OCI-LY7 (cell line): ENCODE measurements around the gene MFGE8. TPM values are rescaled to one million over a fixed set of nuclear protein-coding genes. Genes with fewer than 3 reads are reported as not detected.

Experiments
- BruUV-seq: library from RNA; stranded (reverse); fragments of 400-500 nt; replicated peaks from 2 replicates; lab custom pipeline; 2021; lab: Mats Ljungman, UMichigan
- CTCF ChIA-PET: fragments of 300-600 bp; sonication (Branson Sonifier 250); formaldehyde crosslinking; loops from one replicate; lab custom pipeline; 2022; ENCODE audit warnings: antibody characterized with exemption; ENCODE audit not compliant: unreplicated experiment; lab: Charles Lee
- POLR2A ChIA-PET: fragments of 300-600 bp; sonication (Branson Sonifier 250); formaldehyde crosslinking; loops from one replicate; lab custom pipeline; 2022; ENCODE audit warnings: antibody characterized with exemption; lab: Charles Lee
- DNase-seq: peaks from one replicate; pipeline ENCODE4 v3.0.0-alpha.2; 2015; ENCODE audit warnings: low spot score
- H2AFZ ChIP-seq: fragments of 200-600 bp; sonication (generic), shearing (Covaris generic); 2 replicates; pipeline ENCODE4 v1.6.1; 2014; ENCODE audit warnings: mild to moderate bottlenecking, antibody characterized with exemption, low read length, moderate library complexity
- H3K27ac ChIP-seq: fragments of 200-600 bp; sonication (generic); 2 replicates; pipeline ENCODE4 v1.5.1; 2014; ENCODE audit warnings: mixed run types, low read depth, mild to moderate bottlenecking, moderate library complexity, low read length, inconsistent platforms; ENCODE audit not compliant: poor library complexity, severe bottlenecking
- H3K36me3 ChIP-seq: fragments of 200-600 bp; sonication (generic); 2 replicates; pipeline ENCODE4 v1.6.1; 2014; ENCODE audit warnings: mild to moderate bottlenecking, antibody characterized with exemption, low read length, moderate library complexity, mixed read lengths; ENCODE audit not compliant: insufficient read depth
- H3K4me1 ChIP-seq: fragments of 200-600 bp; sonication (generic); 2 replicates; pipeline ENCODE4 v1.5.1; 2014; ENCODE audit warnings: mild to moderate bottlenecking, low read length; ENCODE audit not compliant: insufficient read depth, poor library complexity, severe bottlenecking
- H3K4me2 ChIP-seq: fragments of 200-600 bp; sonication (generic); 2 replicates; pipeline ENCODE4 v1.6.1; 2014; ENCODE audit warnings: mild to moderate bottlenecking, low read length
- H3K4me3 ChIP-seq: fragments of 200-600 bp; sonication (generic); 2 replicates; pipeline ENCODE4 v1.5.1; 2014; ENCODE audit warnings: mild to moderate bottlenecking, low read depth, low read length; ENCODE audit not compliant: poor library complexity, severe bottlenecking
- H3K79me2 ChIP-seq: fragments of 200-600 bp; sonication (generic); 2 replicates; pipeline ENCODE4 v1.6.1; 2016; ENCODE audit warnings: low read depth, mild to moderate bottlenecking, low read length, moderate library complexity, mixed read lengths; ENCODE audit not compliant: insufficient read depth
- H3K9me2 ChIP-seq: fragments of 200-600 bp; sonication (generic); 2 replicates; pipeline ENCODE4 v1.6.1; 2016; ENCODE audit warnings: mild to moderate bottlenecking, low read length, mixed read lengths; ENCODE audit not compliant: insufficient read depth
- H3K9me3 ChIP-seq: fragments of 200-600 bp; sonication (generic); 2 replicates; pipeline ENCODE4 v1.6.1; 2014; ENCODE audit warnings: mild to moderate bottlenecking, mixed run types, low read length, mixed read lengths
- H4K20me1 ChIP-seq: fragments of 200-600 bp; sonication (generic); 2 replicates; pipeline ENCODE4 v1.6.1; 2014; ENCODE audit warnings: mild to moderate bottlenecking, antibody characterized with exemption, low read length, moderate library complexity, mixed read lengths; ENCODE audit not compliant: insufficient read depth
- CTCF ChIP-seq: fragments of 200-600 bp; sonication (generic); conservative IDR thresholded peaks from 2 replicates; pipeline ENCODE4 v1.5.1; 2014; ENCODE audit warnings: mild to moderate bottlenecking, antibody characterized with exemption, low read length, moderate library complexity, mixed read lengths
- EZH2phosphoT487 ChIP-seq: fragments of 200-600 bp; sonication (generic); IDR thresholded peaks from 2 replicates; pipeline ENCODE4 v1.6.1; 2018; ENCODE audit warnings: low read depth, borderline replicate concordance, mild to moderate bottlenecking, mixed run types, antibody characterized with exemption, low read length, moderate library complexity, mixed read lengths
- intact Hi-C: fragments of 100-400 bp; cut with micrococcal nuclease; formaldehyde crosslinking; loops from one replicate; pipeline ENCODE4 v1.10.0; 2022; ENCODE audit not compliant: unreplicated experiment
- total RNA-seq, 2 experiments: library from RNA; depleted of rRNA in 1 of 2; stranded (reverse); fragments of >200 nt in 1 of 2; shearing (Covaris generic) in 1 of 2; gene quantifications; 2 replicates each; pipeline ENCODE4 v1.2.3, GENCODE V29; 2014 to 2022

The MFGE8 gene
- total RNA-seq, 2 experiments from 2014 or later: 11.8 to 70.4 TPM

DNA sequence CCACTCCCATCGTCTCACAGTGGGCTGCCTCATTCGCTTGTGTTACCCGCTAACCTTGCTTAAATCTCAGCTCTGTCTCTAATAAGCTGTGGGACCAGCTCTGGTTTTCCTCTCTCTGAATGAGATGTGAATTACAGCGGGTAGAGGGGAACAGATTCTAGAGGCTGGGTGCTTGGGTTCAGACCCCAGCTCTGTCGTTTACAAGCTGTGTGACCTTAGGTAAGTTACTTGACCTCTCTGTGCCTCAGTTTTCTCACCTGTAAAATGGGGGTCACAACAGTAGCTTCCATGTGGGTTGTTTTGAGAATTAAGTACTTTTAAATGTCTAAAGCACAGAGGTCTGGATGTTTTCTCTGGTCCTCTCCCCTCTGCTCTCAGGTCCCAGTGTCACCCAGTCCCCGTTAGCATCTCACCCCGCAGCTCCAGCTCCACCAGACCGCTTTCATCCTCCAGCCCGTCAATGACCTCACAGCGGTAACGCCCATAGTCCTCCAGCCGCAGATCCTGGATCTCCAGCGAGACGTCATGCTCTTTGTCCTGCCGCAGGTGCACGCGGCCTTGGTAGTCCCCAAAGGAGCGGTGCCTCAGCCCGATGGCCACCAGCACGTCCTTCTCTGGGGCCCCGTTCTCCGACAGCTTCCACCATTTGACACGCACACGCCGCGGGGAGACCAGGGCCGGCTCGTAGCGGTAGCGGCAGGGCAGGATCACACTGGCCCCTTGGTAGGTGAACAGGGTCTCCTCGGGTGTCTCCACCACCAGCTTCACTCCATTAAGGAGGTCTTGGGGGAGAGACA, 32.0 kb downstream of the MFGE8 start:
- ChIA-PET CTCF (no interaction called here), POLR2A (no interaction called here)
- DNase-seq: no peak
- BruUV-seq: no TSS peak
- Histone ChIP-seq H3K4me2 (no peak overlapping the region), H3K4me1 (no peaks in the 10 kb centered on the region), H3K79me2 (no peaks in the 10 kb centered on the region), H3K9me2 (no peaks in the 10 kb centered on the region), H2AFZ (no peak overlapping the region), H3K9me3 (no peaks in the 10 kb centered on the region), H4K20me1 (no peaks in the 10 kb centered on the region), H3K36me3 (no peaks in the 10 kb centered on the region), H3K27ac (no peak overlapping the region), H3K4me3 (no peak overlapping the region)
- intact Hi-C loops: no loop called here
- TF ChIP-seq EZH2phosphoT487 (no peak), CTCF (no peak)

DNA sequence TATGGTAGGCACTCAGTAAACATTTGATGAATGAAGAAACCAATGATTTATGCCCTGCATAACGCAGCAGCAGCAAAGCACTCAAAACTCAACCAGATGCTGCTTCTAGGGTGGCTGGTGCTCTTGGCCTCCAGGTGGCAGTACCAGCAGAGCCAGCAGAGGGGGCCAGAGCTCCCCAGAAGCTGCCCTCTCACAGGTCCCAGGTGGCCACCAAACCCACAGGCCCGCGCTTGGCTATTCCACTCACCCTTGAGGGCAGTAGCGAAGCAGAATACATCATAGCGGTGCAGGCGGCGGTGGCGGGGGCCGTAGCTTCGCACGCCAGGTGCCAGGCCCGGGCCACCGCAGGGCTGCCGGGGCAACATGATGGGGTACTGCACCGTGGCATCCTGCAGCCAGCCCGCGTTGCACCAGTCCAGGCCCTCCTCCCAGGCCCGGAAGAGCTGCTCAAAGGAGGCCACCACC, 34.4 kb downstream of the MFGE8 start:
- Histone ChIP-seq H3K79me2 (no peaks in the 10 kb centered on the region), H3K4me2 (no peak overlapping the region), H3K4me1 (no peaks in the 10 kb centered on the region), H3K36me3 (no peaks in the 10 kb centered on the region), H3K9me2 (no peaks in the 10 kb centered on the region), H3K27ac (no peak overlapping the region), H3K4me3 (no peak overlapping the region), H4K20me1 (no peaks in the 10 kb centered on the region), H3K9me3 (no peaks in the 10 kb centered on the region), H2AFZ (no peak overlapping the region)
- intact Hi-C loops: no loop called here
- peak; percentile 81 for TF ChIP-seq CTCF
- TF ChIP-seq EZH2phosphoT487: no peak
- BruUV-seq: no TSS peak
- peak; percentile 49 for DNase-seq
- ChIA-PET CTCF (no interaction called here), POLR2A (no interaction called here)

- H3K9me2 ChIP-seq: no peaks in the 10 kb centered on the region
- H3K36me3 ChIP-seq: no peaks in the 10 kb centered on the region
- no peak overlapping the region for H3K27ac ChIP-seq
- no peaks in the 10 kb centered on the region for H3K9me3 ChIP-seq
- ChIA-PET CTCF (interaction anchor here (0.6 kb wide), 1 partner anchor 244 kb away, joined by 3 read pairs; no protein-coding TSS in a partner anchor), POLR2A (no interaction called here)
- no peaks in the 10 kb centered on the region for H4K20me1 ChIP-seq
- DNase-seq: no peak
- no peak overlapping the region for H2AFZ ChIP-seq
- H3K4me1 ChIP-seq: no peaks in the 10 kb centered on the region
- H3K4me2 ChIP-seq: no peak overlapping the region
- H3K79me2 ChIP-seq: no peaks in the 10 kb centered on the region
- no TSS peak for BruUV-seq
- H3K4me3 ChIP-seq: no peak overlapping the region
- TF ChIP-seq EZH2phosphoT487 (no peak), CTCF (no peak)
- intact Hi-C loops: no loop called here
Observed at GRCh38 chr15:88877906-88878305, 35.3 kb downstream of the MFGE8 start.
